Prostate gland (tissue), 2 donors: ENCODE results near the gene ZNF341. TPM values are rescaled to one million over a fixed set of nuclear protein-coding genes. Genes with fewer than 3 reads are reported as not detected.

Source experiments
- DNase-seq: peaks from one replicate; pipeline ENCODE4 v3.0.0-alpha.2; 2019; ENCODE audit warnings: low spot score
- H3K27ac ChIP-seq, 2 donors: fragments of 200-600 bp; sonication (generic); 2 replicates each; pipeline ENCODE4 v1.5.1; 2017 to 2019
- H3K27me3 ChIP-seq: fragments of 200-600 bp; sonication (generic); replicated peaks from 2 replicates; pipeline ENCODE4 v1.5.1; 2019; ENCODE audit not compliant: insufficient read depth
- H3K36me3 ChIP-seq, 2 donors: fragments of 200-600 bp; sonication (generic); 1 replicate in 1 of 2; 2 replicates in 1 of 2; pipeline versions ENCODE4 v1.5.1 to v1.8.1; 2017 to 2019
- H3K4me1 ChIP-seq: fragments of 200-600 bp; sonication (generic); replicated peaks from 2 replicates; pipeline ENCODE4 v1.5.1; 2019
- H3K4me3 ChIP-seq, 2 donors: fragments of 200-600 bp; sonication (generic); 2 replicates each; pipeline ENCODE4 v1.5.1; 2017 to 2019
- H3K9me3 ChIP-seq: fragments of 200-600 bp; sonication (generic); 2 replicates; pipeline ENCODE4 v1.5.1; 2017
- POLR2A ChIP-seq: fragments of 450-650 bp; IDR thresholded peaks from one replicate; pipeline ENCODE4 v1.6.1; 2016; ENCODE audit warnings: antibody characterized with exemption, mild to moderate bottlenecking
- POLR2AphosphoS5 ChIP-seq: sonication (generic); formaldehyde crosslinking; IDR thresholded peaks from one replicate; pipeline ENCODE4 v1.6.1; 2017; ENCODE audit warnings: antibody characterized with exemption
- WGBS: methylation state at CpG from one replicate; pipeline ENCODE4 v1.1.5; 2018; 5-methylcytosine and 5-hydroxymethylcytosine counted together
- intact Hi-C: fragments of 100-400 bp; cut with DNase I; formaldehyde crosslinking; loops from one replicate; pipeline ENCODE4 v1.14.2; 2022
- total RNA-seq, 2 donors: library from RNA; depleted of rRNA; stranded (reverse); fragments of >200 nt; gene quantifications; one replicate each; pipeline ENCODE4 v1.1.0, GENCODE V29; 2016
- TF ChIP-seq, protein P1 (sequence below), 4 experiments: fragments of 200-600 bp in 2 of 4; fragments of 450-650 bp in 2 of 4; sonication (generic) in 2 of 4; IDR thresholded peaks; 1 replicate in 3 of 4; 2 replicates in 1 of 4; pipeline ENCODE4 v1.5.1; 2016 to 2019; ENCODE audit warnings: antibody characterized with exemption in 4 of 4, mild to moderate bottlenecking in 2 of 4, moderate library complexity in 2 of 4

The ZNF341 gene
- total RNA-seq, 2 donors from 2014 or later: 2.8 to 7.0 TPM

DNA sequence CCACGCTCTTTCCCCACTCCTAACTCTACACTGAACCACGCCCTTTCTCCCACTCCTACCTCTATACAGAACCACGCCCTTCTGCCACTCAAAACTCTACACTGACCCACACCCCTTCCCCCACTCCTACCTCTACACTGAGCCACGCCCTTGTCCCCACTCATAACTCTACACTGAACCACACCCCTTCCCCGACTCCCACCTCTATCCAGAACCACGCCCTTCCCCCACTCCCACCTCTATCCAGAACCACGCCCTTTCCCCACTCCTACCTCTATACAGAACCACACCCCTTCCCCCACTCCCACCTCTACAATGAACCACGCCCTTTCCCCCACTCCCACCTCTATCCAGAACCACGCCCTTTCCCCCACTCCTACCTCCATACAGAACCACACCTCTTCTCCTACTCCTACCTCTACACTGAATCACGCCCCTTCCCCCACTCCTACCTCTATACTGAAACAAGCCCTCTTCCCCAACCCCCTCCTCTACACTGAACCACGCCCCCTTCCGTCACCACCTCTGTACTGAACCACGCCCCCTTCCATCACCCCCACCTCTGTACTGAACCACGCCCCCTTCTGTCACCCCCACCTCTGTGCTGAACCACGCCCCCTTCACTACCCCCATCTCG is 21.8 kb upstream of the ZNF341 start:
- intact Hi-C loops: no loop called here
- no peak for DNase-seq
- Histone ChIP-seq H3K27me3 (no peaks in the 10 kb centered on the region), H3K4me3 (no peak overlapping the region), H3K27ac (no peak overlapping the region), H3K4me1 (no peaks in the 10 kb centered on the region), H3K36me3 (no peaks in the 10 kb centered on the region), H3K9me3 (no peaks in the 10 kb centered on the region)
- TF ChIP-seq, protein P1, sequence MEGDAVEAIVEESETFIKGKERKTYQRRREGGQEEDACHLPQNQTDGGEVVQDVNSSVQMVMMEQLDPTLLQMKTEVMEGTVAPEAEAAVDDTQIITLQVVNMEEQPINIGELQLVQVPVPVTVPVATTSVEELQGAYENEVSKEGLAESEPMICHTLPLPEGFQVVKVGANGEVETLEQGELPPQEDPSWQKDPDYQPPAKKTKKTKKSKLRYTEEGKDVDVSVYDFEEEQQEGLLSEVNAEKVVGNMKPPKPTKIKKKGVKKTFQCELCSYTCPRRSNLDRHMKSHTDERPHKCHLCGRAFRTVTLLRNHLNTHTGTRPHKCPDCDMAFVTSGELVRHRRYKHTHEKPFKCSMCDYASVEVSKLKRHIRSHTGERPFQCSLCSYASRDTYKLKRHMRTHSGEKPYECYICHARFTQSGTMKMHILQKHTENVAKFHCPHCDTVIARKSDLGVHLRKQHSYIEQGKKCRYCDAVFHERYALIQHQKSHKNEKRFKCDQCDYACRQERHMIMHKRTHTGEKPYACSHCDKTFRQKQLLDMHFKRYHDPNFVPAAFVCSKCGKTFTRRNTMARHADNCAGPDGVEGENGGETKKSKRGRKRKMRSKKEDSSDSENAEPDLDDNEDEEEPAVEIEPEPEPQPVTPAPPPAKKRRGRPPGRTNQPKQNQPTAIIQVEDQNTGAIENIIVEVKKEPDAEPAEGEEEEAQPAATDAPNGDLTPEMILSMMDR (IDR thresholded peaks at IDR 0.05): no peak
- TF ChIP-seq POLR2AphosphoS5 (no peak), POLR2A (no peak)
- 79% methylated on average over 16 of the region's 16 CpGs for WGBS

DNA sequence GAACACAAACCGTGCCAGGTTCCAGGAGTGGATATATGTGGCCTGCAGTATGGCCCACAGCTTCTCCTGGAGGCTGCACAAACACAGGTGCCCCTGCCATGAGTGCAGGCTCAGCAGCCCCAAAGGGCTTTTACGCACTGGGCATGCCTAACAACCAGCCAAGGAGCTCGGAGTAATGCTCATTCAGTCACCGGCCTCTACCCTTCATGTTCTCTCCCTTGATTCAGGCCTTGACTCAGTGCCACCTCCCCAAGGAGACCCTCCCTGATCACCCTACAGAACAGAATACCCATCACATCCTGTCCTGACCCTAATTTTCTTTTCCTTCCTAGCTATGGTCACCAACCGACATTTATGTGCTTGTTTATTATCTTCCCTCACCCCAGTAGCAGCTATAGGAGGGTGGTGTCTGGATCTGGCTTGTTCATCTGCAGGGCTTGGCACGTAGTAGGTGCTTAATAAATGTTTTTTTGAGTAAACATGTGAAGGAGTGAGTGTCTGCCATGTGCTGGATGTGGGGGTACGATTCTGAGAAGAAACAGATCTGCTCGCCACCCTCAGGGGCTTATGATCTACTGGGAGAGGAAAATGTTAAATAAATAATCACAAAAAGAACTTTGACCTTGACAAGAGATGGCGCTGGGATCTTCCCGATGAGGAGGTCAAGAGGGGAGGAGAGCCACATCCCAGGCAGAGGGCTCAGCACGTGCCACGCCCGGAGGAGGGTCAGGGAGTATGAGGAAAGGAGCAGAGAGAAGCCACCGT is 20.9 kb upstream of the ZNF341 start:
- intact Hi-C loops: no loop called here
- no peak for DNase-seq
- H3K36me3 ChIP-seq: no peaks in the 10 kb centered on the region
- H3K27me3 ChIP-seq: no peaks in the 10 kb centered on the region
- TF ChIP-seq, protein P1 (IDR thresholded peaks at IDR 0.05): no peak
- TF ChIP-seq POLR2A (no peak), POLR2AphosphoS5 (no peak)
- WGBS: 76% methylated on average over 14 of the region's 14 CpGs
- H3K4me1 ChIP-seq: no peaks in the 10 kb centered on the region
- no peaks in the 10 kb centered on the region for H3K9me3 ChIP-seq
- H3K27ac ChIP-seq: no peak overlapping the region
- H3K4me3 ChIP-seq: no peak overlapping the region

- H3K36me3 ChIP-seq: no peaks in the 10 kb centered on the region
- H3K9me3 ChIP-seq: no peaks in the 10 kb centered on the region
- H3K4me3 ChIP-seq: no peak overlapping the region
- WGBS: 0% methylated on average over 1 of the region's 1 CpG
- H3K4me1 ChIP-seq: no peaks in the 10 kb centered on the region
- DNase-seq: no peak
- intact Hi-C loops: no loop called here
- TF ChIP-seq, protein P1 (IDR thresholded peaks at IDR 0.05): no peak
- TF ChIP-seq POLR2A: no peak
- TF ChIP-seq POLR2AphosphoS5: no peak
- no peaks in the 10 kb centered on the region for H3K27me3 ChIP-seq
- no peak overlapping the region for H3K27ac ChIP-seq
These were observed 20.4 kb upstream of the ZNF341 start for GRCh38 chr20:33711446-33711738.

GRCh38 chr20:33713865-33714367 is 17.9 kb upstream of the ZNF341 start:
- no peak for DNase-seq
- 89% methylated on average over 10 of the region's 10 CpGs for WGBS
- intact Hi-C loops: no loop called here
- Histone ChIP-seq H3K4me3 (no peak overlapping the region), H3K36me3 (no peaks in the 10 kb centered on the region), H3K27me3 (no peaks in the 10 kb centered on the region), H3K9me3 (no peaks in the 10 kb centered on the region), H3K4me1 (peaks cover 3% of the 10 kb centered on the region), H3K27ac (no peak overlapping the region)
- TF ChIP-seq POLR2AphosphoS5: no peak

DNA sequence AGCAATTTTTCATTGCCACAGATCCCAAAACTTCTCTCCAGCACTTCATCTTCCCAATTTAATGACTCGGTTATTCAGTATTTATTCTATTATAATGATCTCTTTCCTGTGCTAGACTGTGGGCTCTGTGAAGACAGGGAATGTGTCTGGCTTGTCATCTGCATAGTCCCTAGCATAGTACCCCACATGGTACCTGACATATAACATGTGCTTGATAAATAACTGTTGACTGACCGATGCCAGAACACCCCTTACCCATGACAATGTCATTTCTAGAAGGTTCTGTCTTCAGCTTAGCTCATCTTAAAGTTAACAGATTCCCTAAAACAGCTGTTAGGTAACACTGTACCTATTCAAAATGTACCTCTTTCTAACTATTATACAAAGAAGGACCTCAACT is 15.3 kb upstream of the ZNF341 start:
- H3K36me3 ChIP-seq: no peaks in the 10 kb centered on the region
- no peaks in the 10 kb centered on the region for H3K27me3 ChIP-seq
- no peaks in the 10 kb centered on the region for H3K9me3 ChIP-seq
- peaks cover 9% of the 10 kb centered on the region for H3K4me1 ChIP-seq
- intact Hi-C loops: no loop called here
- no peak for DNase-seq
- H3K27ac ChIP-seq: no peak overlapping the region
- WGBS: 89% methylated on average over 2 of the region's 2 CpGs
- H3K4me3 ChIP-seq: no peak overlapping the region
- TF ChIP-seq POLR2A: no peak
